HG02588 (cell line): ENCODE data around the gene DIP2A.

Source experiments
- ATAC-seq: cut with Tn5 transposase; IDR thresholded peaks from one replicate; pipeline ENCODE4 v1.9.1; 2021; ENCODE audit warnings: mild to moderate bottlenecking, moderate library complexity; ENCODE audit not compliant: unreplicated experiment

DIP2A gene

DNA sequence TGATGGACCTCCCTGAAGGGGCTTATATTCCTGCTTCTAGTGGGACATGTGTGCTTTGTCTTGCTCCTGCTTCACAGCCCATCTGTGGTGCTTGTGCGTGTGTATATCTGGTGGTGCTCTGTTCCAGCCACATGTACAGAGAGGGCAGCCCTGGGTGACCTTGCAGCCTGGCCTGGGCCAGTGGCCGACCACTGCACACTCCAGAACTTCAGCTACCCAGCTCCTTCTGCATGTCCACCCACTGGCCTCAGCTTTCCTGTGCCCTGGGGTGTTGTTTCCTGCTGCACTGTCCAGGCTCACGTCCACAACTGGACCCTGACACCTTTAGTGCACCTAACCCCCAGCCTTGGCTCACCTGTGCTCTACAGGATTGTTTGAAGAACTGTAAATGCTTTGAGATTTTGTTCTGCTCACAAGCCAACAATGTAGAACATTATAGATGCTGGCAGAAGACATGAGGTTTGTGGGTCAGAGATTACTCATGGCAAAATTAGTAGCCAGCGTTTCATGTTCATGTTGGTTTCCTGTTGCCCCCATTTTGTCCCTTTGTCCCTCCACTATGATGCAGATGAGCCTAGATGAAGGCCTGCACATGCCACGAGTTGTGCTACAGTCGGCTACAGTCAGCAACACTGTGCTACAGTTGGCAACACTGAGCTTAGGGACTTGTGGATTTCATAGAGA, 151.5 kb downstream of the DIP2A start:
- ATAC-seq: no peak

DNA sequence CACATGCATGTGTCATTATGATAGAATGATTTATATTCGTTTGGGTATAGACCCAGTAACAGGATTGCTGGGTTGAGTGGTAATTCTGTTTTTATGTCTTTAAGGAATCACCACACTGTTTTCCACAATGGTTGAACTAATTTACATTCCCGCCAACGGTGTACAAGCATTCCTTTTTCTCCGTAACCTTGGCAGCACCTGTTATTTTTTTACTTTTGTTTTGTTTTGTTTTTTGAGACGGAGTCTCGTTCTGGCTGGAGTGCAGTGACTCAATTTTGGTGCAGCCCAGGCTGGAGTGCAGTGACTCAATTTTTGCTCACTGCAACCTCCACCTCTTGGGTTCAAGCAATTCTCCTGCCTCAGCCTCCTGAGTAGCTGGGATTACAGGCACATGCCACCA, 154.7 kb downstream of the DIP2A start:
- ATAC-seq: no peak

DNA sequence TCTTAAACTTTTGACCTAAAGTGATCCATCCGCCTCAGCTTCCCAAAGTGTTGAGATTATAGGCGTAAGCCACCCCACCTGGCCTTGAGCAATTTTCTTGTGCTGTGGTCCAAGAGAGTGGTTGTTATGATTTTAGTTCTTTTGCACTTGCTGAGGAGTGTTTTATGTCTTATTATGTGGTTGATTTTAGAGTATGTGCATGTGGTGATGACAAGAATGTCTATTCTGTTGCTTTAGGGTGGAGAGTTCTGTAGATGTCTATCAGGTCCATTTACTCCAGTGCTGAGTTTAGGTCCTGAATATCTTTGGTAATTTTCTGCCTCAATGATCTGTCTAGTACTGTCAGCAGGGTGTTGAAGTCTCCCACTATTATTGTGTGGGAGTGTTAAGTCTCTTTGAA, 157.4 kb downstream of the DIP2A start:
- ATAC-seq: no peak

DNA sequence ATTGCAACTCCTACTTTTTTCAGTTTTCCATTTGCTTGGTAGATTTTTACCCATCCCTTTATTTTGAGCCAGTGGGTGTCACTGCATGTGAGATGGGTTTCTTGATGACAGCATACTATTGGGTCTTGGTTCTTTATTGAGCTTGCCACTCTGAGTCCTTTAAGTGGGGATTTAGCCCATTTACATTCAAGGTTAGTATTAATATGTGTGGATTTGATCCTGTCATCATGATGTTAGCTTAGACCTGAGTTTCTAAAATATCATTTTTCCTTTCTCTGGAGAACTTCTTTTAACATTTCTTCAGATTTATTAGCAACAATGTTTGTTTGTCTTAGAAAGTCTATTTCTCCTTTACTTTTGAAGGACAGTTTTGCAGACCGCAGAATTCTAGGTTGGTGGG, 158.0 kb downstream of the DIP2A start:
- ATAC-seq: no peak

DNA sequence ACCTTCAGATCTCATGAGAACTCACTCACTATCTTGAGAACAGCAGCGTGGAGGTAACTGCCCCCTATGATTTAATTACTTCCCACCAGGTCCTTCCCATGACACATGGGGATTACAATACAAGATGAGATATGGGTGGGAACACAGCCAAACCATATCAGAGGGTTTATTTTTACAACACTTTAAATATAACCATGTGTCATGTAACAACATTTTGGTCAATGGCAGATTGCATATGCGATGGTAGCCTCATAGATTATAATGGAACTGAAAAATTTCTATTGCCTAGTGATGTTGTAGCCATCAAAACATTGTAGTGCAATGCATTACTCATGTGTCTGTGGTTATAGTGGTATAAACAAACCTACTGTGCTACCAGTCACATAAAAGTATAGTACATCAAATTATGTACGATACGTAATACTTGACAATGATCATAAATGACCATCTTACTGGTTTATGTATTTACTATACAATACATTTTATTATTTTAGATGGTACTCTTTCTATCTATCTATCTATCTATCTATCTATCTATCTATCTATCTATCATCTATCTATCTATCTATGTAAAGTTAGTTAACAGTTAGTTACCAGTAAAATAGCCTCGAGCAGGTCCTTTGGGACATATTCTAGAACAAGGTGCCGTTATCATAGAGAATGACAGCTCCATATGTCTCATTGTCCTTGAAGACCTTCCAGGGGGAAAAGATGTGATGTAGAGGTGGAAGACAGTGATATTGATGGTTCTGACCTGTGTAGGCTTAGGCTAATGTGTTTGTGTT, 158.8 kb downstream of the DIP2A start:
- no peak for ATAC-seq

DNA sequence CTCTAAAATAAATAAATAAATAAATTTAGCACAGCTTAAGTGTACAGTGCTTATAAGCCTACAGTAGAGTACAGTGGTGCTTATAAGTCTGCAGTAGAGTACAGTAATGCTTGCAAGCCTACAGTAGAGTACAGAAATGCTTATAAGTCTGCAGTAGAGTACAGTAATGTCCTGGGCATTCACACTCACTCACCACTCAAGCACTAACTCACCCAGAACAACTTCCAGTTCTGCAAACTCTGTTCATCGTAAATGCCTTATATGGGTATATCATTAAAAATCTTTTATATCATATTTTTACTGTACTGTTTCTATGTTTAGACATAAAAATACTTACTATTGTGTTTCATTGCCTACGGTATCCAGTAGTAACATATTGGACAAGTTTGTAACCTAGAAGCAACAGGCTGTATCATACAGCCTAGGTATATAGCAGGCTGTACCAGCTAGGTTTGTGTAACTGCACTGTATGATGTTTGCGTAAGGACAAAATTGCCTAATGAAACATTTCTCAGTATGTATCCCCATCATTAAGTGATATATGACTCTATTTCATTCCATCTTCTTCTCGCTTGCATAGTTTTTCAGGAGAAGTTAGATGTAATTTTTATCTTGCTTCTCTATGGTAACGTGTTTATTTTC, 160.2 kb downstream of the DIP2A start:
- ATAC-seq: no peak
